Mammary epithelial cell (primary cell): ENCODE results near the gene MRS2.

Experiments
- EZH2 ChIP-seq: IDR thresholded peaks from 2 replicates; pipeline ENCODE4 v1.6.1; 2012; ENCODE audit warnings: low read length, inconsistent platforms, borderline replicate concordance
- TF ChIP-seq, protein P1 (sequence below), 2 donors: IDR thresholded peaks in 1 of 2; conservative IDR thresholded peaks in 1 of 2; 2 replicates each; pipeline ENCODE4 v1.5.1; 2011 to 2012; ENCODE audit warnings: inconsistent platforms in 2 of 2, low read length in 2 of 2, mild to moderate bottlenecking in 2 of 2, control low read depth in 1 of 2, low read depth in 1 of 2; ENCODE audit not compliant: insufficient read depth in 1 of 2; ENCODE audit errors: extremely low read depth in 1 of 2

DNA sequence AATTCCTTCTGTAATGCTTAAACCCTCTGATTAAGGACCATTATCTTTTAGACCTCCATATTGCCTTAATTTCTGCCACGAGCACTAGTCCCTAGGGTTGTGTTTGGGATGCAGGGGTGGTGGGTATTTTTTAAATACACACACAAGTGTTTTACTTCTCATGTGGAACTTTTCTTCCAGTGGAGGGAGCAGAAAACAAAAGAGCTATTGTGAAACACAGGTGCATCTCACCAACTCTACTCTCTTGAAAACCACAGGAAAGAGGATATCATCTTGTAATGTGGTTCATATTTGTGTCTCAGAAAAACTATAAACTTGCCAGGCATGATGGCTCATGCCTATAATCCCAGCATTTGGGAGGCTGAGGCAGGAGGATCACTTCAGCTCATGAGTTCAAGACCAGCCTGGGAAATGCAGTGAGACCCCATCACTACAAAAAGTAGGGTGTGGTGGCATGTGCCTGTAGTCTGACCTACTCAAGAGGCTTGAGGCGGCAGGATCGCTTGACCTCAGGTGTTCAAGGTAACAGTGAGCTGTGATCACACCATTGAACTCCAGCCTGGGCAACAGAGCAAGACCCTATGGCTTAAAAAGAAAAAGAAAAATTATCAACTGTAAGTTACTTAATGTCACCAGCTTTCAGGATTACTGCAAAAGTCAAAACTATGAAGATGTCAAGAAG is 37.3 kb downstream of the MRS2 start:
- no peak for TF ChIP-seq EZH2
- TF ChIP-seq, protein P1, sequence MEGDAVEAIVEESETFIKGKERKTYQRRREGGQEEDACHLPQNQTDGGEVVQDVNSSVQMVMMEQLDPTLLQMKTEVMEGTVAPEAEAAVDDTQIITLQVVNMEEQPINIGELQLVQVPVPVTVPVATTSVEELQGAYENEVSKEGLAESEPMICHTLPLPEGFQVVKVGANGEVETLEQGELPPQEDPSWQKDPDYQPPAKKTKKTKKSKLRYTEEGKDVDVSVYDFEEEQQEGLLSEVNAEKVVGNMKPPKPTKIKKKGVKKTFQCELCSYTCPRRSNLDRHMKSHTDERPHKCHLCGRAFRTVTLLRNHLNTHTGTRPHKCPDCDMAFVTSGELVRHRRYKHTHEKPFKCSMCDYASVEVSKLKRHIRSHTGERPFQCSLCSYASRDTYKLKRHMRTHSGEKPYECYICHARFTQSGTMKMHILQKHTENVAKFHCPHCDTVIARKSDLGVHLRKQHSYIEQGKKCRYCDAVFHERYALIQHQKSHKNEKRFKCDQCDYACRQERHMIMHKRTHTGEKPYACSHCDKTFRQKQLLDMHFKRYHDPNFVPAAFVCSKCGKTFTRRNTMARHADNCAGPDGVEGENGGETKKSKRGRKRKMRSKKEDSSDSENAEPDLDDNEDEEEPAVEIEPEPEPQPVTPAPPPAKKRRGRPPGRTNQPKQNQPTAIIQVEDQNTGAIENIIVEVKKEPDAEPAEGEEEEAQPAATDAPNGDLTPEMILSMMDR (conservative IDR thresholded peaks at IDR 0.05 in 1 of 2, IDR thresholded peaks at IDR 0.05 in 1 of 2; ENCODE audit: extremely low read depth in 1 of 2, insufficient read depth in 1 of 2, low read depth in 1 of 2, low read length in 2 of 2), result no peak
